HepG2 (cell line): Measurements from ENCODE around the gene NBL1. TPM values are rescaled to one million over a fixed set of nuclear protein-coding genes. Genes with fewer than 3 reads are reported as not detected.

Source experiments
- ATM ChIP-seq: fragments of 450-650 bp; IDR thresholded peaks from 2 replicates; pipeline ENCODE4 v1.7.1; 2017; ENCODE audit warnings: mild to moderate bottlenecking, borderline replicate concordance
- ETV6 ChIP-seq: sonication (generic); formaldehyde crosslinking; conservative IDR thresholded peaks from 2 replicates; pipeline ENCODE4 v1.4.0; 2020; ENCODE audit warnings: missing genetic modification reagents
- FOXC1 ChIP-seq: sonication (generic); formaldehyde crosslinking; IDR thresholded peaks from 2 replicates; pipeline ENCODE4 v1.8.0; 2022; ENCODE audit warnings: mild to moderate bottlenecking, missing genetic modification reagents, borderline replicate concordance
- KDM1A ChIP-seq: IDR thresholded peaks from 2 replicates; pipeline ENCODE4 v1.6.1; 2016; ENCODE audit warnings: missing compliant biosample characterization
- MED13 ChIP-seq: sonication (generic); formaldehyde crosslinking; IDR thresholded peaks from 2 replicates; pipeline ENCODE4 v1.5.0; 2020; ENCODE audit warnings: missing genetic modification reagents
- NAIF1 ChIP-seq: sonication (generic); formaldehyde crosslinking; IDR thresholded peaks from 2 replicates; pipeline ENCODE4 v1.5.0; 2020; ENCODE audit warnings: mild to moderate bottlenecking, missing genetic modification reagents, borderline replicate concordance
- NFATC3 ChIP-seq: sonication (generic); formaldehyde crosslinking; IDR thresholded peaks from 2 replicates; pipeline ENCODE4 v1.5.1; 2020; ENCODE audit warnings: mild to moderate bottlenecking, missing genetic modification reagents
- SIN3B ChIP-seq: fragments of 150-350 bp; IDR thresholded peaks from 2 replicates; pipeline ENCODE4 v1.6.1; 2014; ENCODE audit warnings: low read length
- SP140L ChIP-seq: sonication (generic); formaldehyde crosslinking; IDR thresholded peaks from 2 replicates; pipeline ENCODE4 v1.4.0; 2020; ENCODE audit warnings: missing genetic modification reagents, borderline replicate concordance
- TBX3 ChIP-seq: fragments of 450-650 bp; IDR thresholded peaks from 2 replicates; pipeline ENCODE4 v1.6.1; 2017; ENCODE audit warnings: antibody characterized with exemption, mild to moderate bottlenecking, inconsistent platforms, borderline replicate concordance
- YY1 ChIP-seq: IDR thresholded peaks from 2 replicates; pipeline ENCODE4 v1.6.1; 2011; ENCODE audit warnings: low read length, low read depth, moderate library complexity, mild to moderate bottlenecking; ENCODE audit not compliant: insufficient read depth, insufficient replicate concordance
- ZNF24 ChIP-seq: fragments of 450-650 bp; IDR thresholded peaks from 2 replicates; pipeline ENCODE4 v1.6.1; 2017; ENCODE audit warnings: antibody characterized with exemption, mild to moderate bottlenecking
- ZNF30 ChIP-seq: sonication (generic); formaldehyde crosslinking; IDR thresholded peaks from 2 replicates; pipeline ENCODE4 v1.5.0; 2020; ENCODE audit warnings: mild to moderate bottlenecking, missing genetic modification reagents
- ZNF747 ChIP-seq: sonication (generic); formaldehyde crosslinking; IDR thresholded peaks from 2 replicates; pipeline ENCODE4 v1.8.1; 2023; ENCODE audit warnings: missing genetic modification reagents, mild to moderate bottlenecking, borderline replicate concordance
- ZNF83 ChIP-seq: sonication (generic); formaldehyde crosslinking; IDR thresholded peaks from 2 replicates; pipeline ENCODE4 v1.4.0; 2020; ENCODE audit warnings: missing genetic modification reagents, mild to moderate bottlenecking, borderline replicate concordance
- polyA plus RNA-seq, 8 experiments: library from polyadenylated mRNA; depleted of rRNA in 3 of 8; stranded (reverse) in 7 of 8; unstranded in 1 of 8; fragments of >200 nt; fragmentation: Illumina TruSeq in 4 of 8; extraction: Trizol in 4 of 8; gene quantifications; 2 replicates each; pipeline versions ENCODE4 v1.2.1 to v1.2.3, GENCODE V29; 2011 to 2016; ENCODE audit warnings: low read depth in 4 of 8, missing spikeins in 1 of 8, mixed read lengths in 1 of 8; ENCODE audit not compliant: insufficient read depth in 1 of 8
- total RNA-seq, 5 experiments: library from RNA; depleted of rRNA; stranded (reverse); fragments of >200 nt; fragmentation: Illumina TruSeq; extraction: Trizol; gene quantifications; 2 replicates each; pipeline ENCODE4 v1.2.3, GENCODE V29; 2016; ENCODE audit warnings: low read depth in 1 of 5
- TF ChIP-seq, protein P1 (sequence below), 2 experiments: sonication (generic) in 1 of 2; formaldehyde crosslinking in 1 of 2; IDR thresholded peaks; 2 replicates each; pipeline versions ENCODE4 v1.4.0 to v1.6.1; 2018 to 2020; ENCODE audit warnings: missing genetic modification reagents in 2 of 2, borderline replicate concordance in 1 of 2, low read depth in 1 of 2, mild to moderate bottlenecking in 1 of 2, missing biosample characterization in 1 of 2
- TF ChIP-seq, protein P2 (sequence below): sonication (generic); formaldehyde crosslinking; IDR thresholded peaks from 2 replicates; pipeline ENCODE4 v1.5.0; 2020; ENCODE audit warnings: mild to moderate bottlenecking, missing genetic modification reagents
- TF ChIP-seq, protein P3 (sequence below): sonication (generic); formaldehyde crosslinking; IDR thresholded peaks from 2 replicates; pipeline ENCODE4 v1.4.0; 2020; ENCODE audit warnings: mild to moderate bottlenecking, missing genetic modification reagents, borderline replicate concordance
- TF ChIP-seq, protein P4 (sequence below): sonication (generic); formaldehyde crosslinking; IDR thresholded peaks from 2 replicates; pipeline ENCODE4 v1.4.0; 2020; ENCODE audit warnings: missing genetic modification reagents; ENCODE audit errors: not compliant biosample characterization

NBL1 gene
- total and polyA plus RNA-seq, 2 of the 13 experiments (the other 11 are each of a cell fraction or from before 2014, with no cell fraction given): 2.7 to 13.8 TPM

DNA sequence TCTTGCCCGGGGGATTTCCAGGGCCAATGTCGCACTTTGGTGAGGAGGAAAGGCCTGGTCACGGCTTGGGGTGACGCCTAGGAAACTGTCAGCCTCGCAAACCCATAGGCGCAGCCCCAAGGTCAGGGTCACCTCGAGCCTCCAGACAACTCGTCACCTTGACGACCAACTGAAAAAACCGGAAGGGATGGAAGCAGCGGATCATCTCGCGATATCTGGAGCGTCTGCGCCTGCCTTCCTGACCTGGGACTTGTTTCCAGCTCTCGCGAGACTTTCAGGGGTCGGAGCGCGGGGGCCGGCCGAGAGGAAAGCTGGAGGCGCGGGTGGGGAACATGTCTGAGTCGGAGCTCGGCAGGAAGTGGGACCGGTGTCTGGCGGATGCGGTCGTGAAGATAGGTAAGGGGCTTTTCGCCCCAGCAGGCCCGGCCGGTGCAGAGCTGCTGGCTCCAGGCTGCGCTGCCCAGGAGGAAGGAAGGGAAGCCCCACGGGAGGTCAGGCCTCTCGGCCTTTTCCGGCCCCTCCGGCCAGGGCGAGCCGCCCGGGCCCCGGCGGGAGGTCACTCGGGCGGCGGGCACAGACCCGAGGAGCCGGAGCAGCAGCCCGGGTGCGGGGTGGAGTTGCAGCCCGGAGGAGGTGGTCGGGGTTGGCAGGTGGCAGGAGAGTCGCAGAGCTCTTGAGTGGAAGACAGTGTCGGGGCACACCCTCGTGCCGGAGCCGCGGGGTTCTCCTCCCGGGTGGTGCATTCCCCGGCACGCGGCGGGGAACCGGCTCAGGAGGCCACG is 47.2 kb upstream of the NBL1 start (continued):
- TF ChIP-seq, protein P1, sequence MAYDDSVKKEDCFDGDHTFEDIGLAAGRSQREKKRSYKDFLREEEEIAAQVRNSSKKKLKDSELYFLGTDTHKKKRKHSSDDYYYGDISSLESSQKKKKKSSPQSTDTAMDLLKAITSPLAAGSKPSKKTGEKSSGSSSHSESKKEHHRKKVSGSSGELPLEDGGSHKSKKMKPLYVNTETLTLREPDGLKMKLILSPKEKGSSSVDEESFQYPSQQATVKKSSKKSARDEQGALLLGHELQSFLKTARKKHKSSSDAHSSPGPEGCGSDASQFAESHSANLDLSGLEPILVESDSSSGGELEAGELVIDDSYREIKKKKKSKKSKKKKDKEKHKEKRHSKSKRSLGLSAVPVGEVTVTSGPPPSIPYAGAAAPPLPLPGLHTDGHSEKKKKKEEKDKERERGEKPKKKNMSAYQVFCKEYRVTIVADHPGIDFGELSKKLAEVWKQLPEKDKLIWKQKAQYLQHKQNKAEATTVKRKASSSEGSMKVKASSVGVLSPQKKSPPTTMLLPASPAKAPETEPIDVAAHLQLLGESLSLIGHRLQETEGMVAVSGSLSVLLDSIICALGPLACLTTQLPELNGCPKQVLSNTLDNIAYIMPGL (CRISPR knock-in tag; IDR thresholded peaks at IDR 0.05; ENCODE audit: borderline replicate concordance in 1 of 2, low read depth in 1 of 2): peak; percentile 39 to 75
- TF ChIP-seq, protein P2, sequence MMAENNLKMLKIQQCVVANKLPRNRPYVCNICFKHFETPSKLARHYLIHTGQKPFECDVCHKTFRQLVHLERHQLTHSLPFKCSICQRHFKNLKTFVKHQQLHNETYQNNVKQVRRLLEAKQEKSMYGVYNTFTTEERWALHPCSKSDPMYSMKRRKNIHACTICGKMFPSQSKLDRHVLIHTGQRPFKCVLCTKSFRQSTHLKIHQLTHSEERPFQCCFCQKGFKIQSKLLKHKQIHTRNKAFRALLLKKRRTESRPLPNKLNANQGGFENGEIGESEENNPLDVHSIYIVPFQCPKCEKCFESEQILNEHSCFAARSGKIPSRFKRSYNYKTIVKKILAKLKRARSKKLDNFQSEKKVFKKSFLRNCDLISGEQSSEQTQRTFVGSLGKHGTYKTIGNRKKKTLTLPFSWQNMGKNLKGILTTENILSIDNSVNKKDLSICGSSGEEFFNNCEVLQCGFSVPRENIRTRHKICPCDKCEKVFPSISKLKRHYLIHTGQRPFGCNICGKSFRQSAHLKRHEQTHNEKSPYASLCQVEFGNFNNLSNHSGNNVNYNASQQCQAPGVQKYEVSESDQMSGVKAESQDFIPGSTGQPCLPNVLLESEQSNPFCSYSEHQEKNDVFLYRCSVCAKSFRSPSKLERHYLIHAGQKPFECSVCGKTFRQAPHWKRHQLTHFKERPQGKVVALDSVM (CRISPR knock-in tag): peak; percentile 73
- TF ChIP-seq ZNF83 (CRISPR knock-in tag): no peak
- no peak for TF ChIP-seq ETV6
- TF ChIP-seq, protein P3, sequence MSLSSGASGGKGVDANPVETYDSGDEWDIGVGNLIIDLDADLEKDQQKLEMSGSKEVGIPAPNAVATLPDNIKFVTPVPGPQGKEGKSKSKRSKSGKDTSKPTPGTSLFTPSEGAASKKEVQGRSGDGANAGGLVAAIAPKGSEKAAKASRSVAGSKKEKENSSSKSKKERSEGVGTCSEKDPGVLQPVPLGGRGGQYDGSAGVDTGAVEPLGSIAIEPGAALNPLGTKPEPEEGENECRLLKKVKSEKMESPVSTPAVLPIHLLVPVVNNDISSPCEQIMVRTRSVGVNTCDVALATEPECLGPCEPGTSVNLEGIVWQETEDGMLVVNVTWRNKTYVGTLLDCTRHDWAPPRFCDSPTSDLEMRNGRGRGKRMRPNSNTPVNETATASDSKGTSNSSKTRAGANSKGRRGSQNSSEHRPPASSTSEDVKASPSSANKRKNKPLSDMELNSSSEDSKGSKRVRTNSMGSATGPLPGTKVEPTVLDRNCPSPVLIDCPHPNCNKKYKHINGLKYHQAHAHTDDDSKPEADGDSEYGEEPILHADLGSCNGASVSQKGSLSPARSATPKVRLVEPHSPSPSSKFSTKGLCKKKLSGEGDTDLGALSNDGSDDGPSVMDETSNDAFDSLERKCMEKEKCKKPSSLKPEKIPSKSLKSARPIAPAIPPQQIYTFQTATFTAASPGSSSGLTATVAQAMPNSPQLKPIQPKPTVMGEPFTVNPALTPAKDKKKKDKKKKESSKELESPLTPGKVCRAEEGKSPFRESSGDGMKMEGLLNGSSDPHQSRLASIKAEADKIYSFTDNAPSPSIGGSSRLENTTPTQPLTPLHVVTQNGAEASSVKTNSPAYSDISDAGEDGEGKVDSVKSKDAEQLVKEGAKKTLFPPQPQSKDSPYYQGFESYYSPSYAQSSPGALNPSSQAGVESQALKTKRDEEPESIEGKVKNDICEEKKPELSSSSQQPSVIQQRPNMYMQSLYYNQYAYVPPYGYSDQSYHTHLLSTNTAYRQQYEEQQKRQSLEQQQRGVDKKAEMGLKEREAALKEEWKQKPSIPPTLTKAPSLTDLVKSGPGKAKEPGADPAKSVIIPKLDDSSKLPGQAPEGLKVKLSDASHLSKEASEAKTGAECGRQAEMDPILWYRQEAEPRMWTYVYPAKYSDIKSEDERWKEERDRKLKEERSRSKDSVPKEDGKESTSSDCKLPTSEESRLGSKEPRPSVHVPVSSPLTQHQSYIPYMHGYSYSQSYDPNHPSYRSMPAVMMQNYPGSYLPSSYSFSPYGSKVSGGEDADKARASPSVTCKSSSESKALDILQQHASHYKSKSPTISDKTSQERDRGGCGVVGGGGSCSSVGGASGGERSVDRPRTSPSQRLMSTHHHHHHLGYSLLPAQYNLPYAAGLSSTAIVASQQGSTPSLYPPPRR: 0 out of 2 replicates have a peak, but pooled peaks have one; percentile 58
- TF ChIP-seq MED13: no peak
- TF ChIP-seq ZNF30 (CRISPR knock-in tag): no peak
- TF ChIP-seq ATM: no peak
- no peak for TF ChIP-seq SIN3B
- no peak for TF ChIP-seq NFATC3 (CRISPR knock-in tag)
- TF ChIP-seq NAIF1 (CRISPR knock-in tag): peak; percentile 43; the same call in 1 of the 2 replicates
- no peak for TF ChIP-seq SP140L (CRISPR knock-in tag)
- peak; percentile 73 for TF ChIP-seq YY1
- TF ChIP-seq, protein P4, sequence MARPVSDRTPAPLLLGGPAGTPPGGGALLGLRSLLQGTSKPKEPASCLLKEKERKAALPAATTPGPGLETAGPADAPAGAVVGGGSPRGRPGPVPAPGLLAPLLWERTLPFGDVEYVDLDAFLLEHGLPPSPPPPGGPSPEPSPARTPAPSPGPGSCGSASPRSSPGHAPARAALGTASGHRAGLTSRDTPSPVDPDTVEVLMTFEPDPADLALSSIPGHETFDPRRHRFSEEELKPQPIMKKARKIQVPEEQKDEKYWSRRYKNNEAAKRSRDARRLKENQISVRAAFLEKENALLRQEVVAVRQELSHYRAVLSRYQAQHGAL: peak; percentile 45
- no peak for TF ChIP-seq KDM1A (CRISPR knock-in tag)
- no peak for TF ChIP-seq TBX3
- TF ChIP-seq ZNF24: no peak
- TF ChIP-seq ZNF747 (CRISPR knock-in tag): 0 out of 2 replicates have a peak, but pooled peaks have one; percentile 48
- TF ChIP-seq FOXC1: no peak
